Cardiac fibroblast (primary cell): ENCODE measurements around the gene SERPINF2.
"Not testable (repeated sequence)": the region's sequence is repeated elsewhere in the genome, so short reads cannot be mapped to it uniquely, and the experiment has no call there.

Experiments
- DNase-seq, 2 donors: peaks; one replicate each; pipeline versions ENCODE4 v3.0.0 to v3.0.0-alpha.2; 2010; ENCODE audit warnings: low read depth in 2 of 2
- H3K4me3 ChIP-seq, 2 donors: replicated peaks in 1 of 2; 1 replicate in 1 of 2; 2 replicates in 1 of 2; pipeline ENCODE4 v1.5.1; 2011; ENCODE audit warnings: low read depth in 2 of 2, low read length in 2 of 2, mild to moderate bottlenecking in 2 of 2, moderate library complexity in 1 of 2
- TF ChIP-seq, protein P1 (sequence below): IDR thresholded peaks from one replicate; pipeline ENCODE4 v1.5.1; 2011; ENCODE audit warnings: low read depth, mild to moderate bottlenecking, low read length, inconsistent platforms

SERPINF2 gene

DNA sequence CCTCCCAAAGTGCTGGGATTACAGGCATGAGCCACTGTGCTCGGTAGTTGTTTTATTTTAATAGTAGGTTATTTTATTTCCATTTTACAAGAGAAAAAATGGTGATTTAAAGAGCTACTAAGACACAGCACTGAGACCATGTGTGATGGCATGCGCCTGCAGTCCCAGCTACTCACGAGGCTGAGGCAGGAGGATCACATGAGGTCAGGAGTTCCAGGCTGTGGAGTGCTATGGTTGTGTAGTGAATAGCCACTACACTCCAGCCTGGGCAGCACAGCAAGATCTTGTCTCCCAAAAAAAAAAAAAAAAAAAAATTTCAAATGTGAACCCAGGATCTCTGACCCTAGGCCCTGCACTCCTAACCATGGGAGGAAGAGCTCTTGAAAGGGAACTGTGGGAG is 22.9 kb downstream of the SERPINF2 start:
- no peak for DNase-seq
- no peak overlapping the region for H3K4me3 ChIP-seq
- TF ChIP-seq, protein P1, sequence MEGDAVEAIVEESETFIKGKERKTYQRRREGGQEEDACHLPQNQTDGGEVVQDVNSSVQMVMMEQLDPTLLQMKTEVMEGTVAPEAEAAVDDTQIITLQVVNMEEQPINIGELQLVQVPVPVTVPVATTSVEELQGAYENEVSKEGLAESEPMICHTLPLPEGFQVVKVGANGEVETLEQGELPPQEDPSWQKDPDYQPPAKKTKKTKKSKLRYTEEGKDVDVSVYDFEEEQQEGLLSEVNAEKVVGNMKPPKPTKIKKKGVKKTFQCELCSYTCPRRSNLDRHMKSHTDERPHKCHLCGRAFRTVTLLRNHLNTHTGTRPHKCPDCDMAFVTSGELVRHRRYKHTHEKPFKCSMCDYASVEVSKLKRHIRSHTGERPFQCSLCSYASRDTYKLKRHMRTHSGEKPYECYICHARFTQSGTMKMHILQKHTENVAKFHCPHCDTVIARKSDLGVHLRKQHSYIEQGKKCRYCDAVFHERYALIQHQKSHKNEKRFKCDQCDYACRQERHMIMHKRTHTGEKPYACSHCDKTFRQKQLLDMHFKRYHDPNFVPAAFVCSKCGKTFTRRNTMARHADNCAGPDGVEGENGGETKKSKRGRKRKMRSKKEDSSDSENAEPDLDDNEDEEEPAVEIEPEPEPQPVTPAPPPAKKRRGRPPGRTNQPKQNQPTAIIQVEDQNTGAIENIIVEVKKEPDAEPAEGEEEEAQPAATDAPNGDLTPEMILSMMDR, result no peak

DNA sequence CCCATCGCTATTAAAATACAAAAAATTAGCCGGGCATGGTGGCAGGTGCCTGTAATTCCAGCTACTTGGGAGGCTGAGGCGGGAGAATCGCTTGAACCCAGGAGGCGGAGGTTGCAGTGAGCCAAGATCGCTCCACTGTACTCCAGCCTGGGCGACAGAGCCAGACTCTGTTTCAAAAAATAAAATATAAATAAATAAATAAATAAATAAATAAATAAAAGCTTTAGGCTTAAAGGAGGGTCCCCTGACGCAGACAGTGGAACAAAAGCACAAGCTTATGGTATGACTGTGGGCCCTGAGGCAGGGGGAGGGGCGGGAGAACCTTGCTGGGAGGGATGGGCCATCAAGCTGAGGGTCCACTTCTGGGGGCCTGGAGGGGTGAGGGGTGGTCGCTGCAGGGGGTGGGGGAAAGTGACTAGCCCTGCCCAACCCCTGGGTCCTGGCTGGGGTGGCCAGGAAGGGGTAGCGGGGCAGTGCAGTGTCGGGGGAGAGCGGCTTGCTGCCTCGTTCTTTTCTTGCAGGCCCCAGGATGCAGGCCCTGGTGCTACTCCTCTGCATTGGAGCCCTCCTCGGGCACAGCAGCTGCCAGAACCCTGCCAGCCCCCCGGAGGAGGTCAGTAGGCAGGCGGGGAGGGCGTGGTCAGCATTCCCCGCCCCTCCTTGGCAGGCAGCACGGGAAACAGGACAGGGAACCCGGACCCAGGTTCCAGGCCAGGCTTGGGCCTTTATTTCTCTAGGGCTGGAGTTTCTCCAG is 23.9 kb downstream of the SERPINF2 start:
- H3K4me3 ChIP-seq, result no peak overlapping the region
- peak in 1 of 2 donors; percentile 30 for DNase-seq
- TF ChIP-seq, protein P1, result no peak

DNA sequence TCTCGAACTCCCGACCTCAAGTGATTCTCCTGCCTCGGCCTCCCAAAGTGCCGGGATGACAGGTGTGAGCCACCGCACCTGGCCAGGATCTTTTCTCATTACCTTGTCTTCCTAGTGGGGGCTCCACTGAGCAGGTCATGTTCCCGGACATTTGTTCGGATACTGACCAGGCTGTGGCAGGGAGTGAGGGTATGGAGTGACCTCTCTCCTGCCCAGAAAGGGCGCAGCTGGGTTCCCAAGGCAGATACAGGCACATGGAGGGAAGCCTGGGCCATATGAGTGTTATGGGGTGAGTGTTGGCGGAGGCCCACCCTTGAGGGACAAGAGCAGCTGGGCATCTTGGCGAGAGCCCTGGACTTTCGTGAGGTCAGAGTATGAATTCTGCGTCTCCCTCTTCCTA is 24.7 kb downstream of the SERPINF2 start:
- no peak for DNase-seq
- TF ChIP-seq, protein P1, result no peak

DNA sequence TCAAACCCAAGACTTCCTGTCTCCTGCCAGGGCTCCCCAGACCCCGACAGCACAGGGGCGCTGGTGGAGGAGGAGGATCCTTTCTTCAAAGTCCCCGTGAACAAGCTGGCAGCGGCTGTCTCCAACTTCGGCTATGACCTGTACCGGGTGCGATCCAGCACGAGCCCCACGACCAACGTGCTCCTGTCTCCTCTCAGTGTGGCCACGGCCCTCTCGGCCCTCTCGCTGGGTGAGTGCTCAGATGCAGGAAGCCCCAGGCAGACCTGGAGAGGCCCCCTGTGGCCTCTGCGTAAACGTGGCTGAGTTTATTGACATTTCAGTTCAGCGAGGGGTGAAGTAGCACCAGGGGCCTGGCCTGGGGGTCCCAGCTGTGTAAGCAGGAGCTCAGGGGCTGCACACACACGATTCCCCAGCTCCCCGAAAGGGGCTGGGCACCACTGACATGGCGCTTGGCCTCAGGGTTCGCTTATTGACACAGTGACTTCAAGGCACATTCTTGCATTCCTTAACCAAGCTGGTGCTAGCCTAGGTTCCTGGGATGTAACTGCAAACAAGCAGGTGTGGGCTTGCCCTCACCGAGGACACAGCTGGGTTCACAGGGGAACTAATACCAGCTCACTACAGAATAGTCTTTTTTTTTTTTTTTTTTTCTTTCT is 27.3 kb downstream of the SERPINF2 start:
- TF ChIP-seq, protein P1, result no peak
- DNase-seq, result no peak
- no peak overlapping the region for H3K4me3 ChIP-seq

More for the DNA sequence above, 24.7 kb downstream of the SERPINF2 start:
- H3K4me3 ChIP-seq, result no peak overlapping the region

DNA sequence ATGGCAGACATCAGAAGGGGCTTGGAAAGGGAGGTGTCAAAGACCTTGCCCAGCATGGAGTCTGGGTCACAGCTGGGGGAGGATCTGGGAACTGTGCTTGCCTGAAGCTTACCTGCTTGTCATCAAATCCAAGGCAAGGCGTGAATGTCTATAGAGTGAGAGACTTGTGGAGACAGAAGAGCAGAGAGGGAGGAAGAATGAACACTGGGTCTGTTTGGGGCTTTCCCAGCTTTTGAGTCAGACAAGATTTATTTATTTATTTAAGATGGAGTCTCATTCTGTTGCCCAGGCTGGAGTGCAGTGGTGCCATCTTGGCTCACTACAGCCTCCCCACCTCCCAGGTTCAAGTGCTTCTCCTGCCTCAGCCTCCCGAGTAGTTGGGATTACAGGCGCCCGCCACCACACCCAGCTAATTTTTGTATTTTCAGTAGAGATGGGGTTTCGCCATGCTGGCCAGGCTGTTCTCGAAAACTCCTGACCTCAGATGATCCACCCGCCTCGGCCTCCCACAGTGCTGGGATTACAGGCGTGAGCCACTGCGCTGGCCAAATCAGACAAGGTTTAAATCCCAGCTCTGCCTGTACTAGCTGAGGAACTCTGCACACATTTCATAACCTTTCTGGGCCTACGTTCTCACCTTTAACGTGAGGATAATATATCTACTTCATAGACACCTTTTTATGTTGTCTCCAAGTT is 30.5 kb downstream of the SERPINF2 start:
- DNase-seq, result peak; percentile 50 to 76
- H3K4me3 ChIP-seq, result not testable (repeated sequence)

DNA sequence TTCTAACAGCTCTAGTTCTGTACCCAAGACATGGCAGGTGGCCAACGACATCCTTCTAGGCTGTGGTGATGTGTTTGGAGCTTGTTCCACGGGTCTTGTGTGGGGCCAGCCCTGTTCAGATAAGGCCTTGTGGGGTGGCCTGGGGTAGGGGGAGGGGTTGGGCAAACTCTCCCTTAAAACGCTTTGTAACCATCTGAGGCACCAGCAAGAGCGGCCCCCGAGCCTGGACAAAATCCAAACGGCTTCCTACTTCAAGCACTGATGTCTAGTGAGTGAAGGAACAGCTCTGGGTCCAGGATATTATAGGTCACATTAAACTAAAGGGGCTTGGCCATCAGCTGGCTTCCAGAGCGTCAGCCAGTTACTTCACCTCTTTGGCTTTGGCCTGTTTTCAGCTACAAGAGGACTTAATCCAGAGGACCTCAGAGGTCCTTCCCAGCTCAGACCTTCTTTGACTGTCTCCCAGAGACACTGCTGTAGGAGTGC is 31.1 kb downstream of the SERPINF2 start:
- TF ChIP-seq, protein P1, result no peak
- DNase-seq, result peak; percentile 14 to 89
- no peak overlapping the region for H3K4me3 ChIP-seq
